K562 (cell line): ENCODE measurements around the gene CENPX. TPM values are rescaled to one million over a fixed set of nuclear protein-coding genes. Genes with fewer than 3 reads are reported as not detected.

Experiments used
- ARID3B ChIP-seq: fragments of 250-450 bp; sonication (Bioruptor Pico); IDR thresholded peaks from 2 replicates; pipeline ENCODE4 v1.4.0; 2020; ENCODE audit warnings: borderline replicate concordance
- C11orf30 ChIP-seq: fragments of 450-650 bp; IDR thresholded peaks from 2 replicates; pipeline ENCODE4 v1.6.1; 2016; ENCODE audit warnings: low read depth, mild to moderate bottlenecking
- ELF2 ChIP-seq: fragments of 250-450 bp; sonication (Bioruptor Pico); IDR thresholded peaks from 2 replicates; pipeline ENCODE4 v1.5.0; 2021; ENCODE audit warnings: mild to moderate bottlenecking
- HDAC6 ChIP-seq: IDR thresholded peaks from 2 replicates; pipeline ENCODE4 v1.6.1; 2012; ENCODE audit warnings: low read depth, mild to moderate bottlenecking, control low read depth, inconsistent platforms, low read length, moderate library complexity
- MAZ ChIP-seq, 2 experiments: fragments of 450-650 bp in 1 of 2; sonication (generic) in 1 of 2; formaldehyde crosslinking; IDR thresholded peaks in 1 of 2; conservative IDR thresholded peaks in 1 of 2; 2 replicates each; pipeline versions ENCODE4 v1.4.0 to v1.5.0; 2020; ENCODE audit warnings: mild to moderate bottlenecking in 1 of 2, missing genetic modification reagents in 1 of 2
- NR4A1 ChIP-seq, 2 experiments: fragments of 250-450 bp in 1 of 2; fragments of 450-650 bp in 1 of 2; sonication (Bioruptor Pico) in 1 of 2; IDR thresholded peaks; 2 replicates each; pipeline versions ENCODE4 v1.4.0 to v1.6.1; 2016 to 2020; ENCODE audit warnings: mild to moderate bottlenecking in 2 of 2, missing compliant biosample characterization in 1 of 2, missing genetic modification characterization in 1 of 2, moderate library complexity in 1 of 2
- RBM34 ChIP-seq: fragments of 200-400 bp; formaldehyde crosslinking; IDR thresholded peaks from 2 replicates; pipeline ENCODE4 v1.6.1; 2018; ENCODE audit warnings: low read length, borderline replicate concordance; ENCODE audit not compliant: insufficient read depth
- SLC30A9 ChIP-seq: fragments of 250-450 bp; sonication (Bioruptor Pico); IDR thresholded peaks from 2 replicates; pipeline ENCODE4 v1.8.0; 2022; ENCODE audit warnings: mild to moderate bottlenecking, moderate library complexity
- STAT5A ChIP-seq: IDR thresholded peaks from 2 replicates; pipeline ENCODE4 v1.6.1; 2012; ENCODE audit warnings: low read length, inconsistent platforms, borderline replicate concordance
- TCF15 ChIP-seq: fragments of 250-450 bp; sonication (Bioruptor Pico); IDR thresholded peaks from 2 replicates; pipeline ENCODE4 v1.8.0; 2022; ENCODE audit warnings: moderate library complexity, mild to moderate bottlenecking, inconsistent platforms
- TEAD1 ChIP-seq, 2 experiments: fragments of 450-650 bp in 1 of 2; sonication (generic) in 1 of 2; formaldehyde crosslinking; IDR thresholded peaks; 2 replicates each; pipeline versions ENCODE4 v1.4.0 to v1.8.0; 2020 to 2022; ENCODE audit warnings: mild to moderate bottlenecking in 2 of 2, missing genetic modification reagents in 1 of 2
- TEAD2 ChIP-seq: fragments of 450-650 bp; IDR thresholded peaks from 2 replicates; pipeline ENCODE4 v1.6.1; 2016; ENCODE audit warnings: missing genetic modification characterization, control low read depth, missing compliant biosample characterization
- TFAP4 ChIP-seq: sonication (generic); formaldehyde crosslinking; IDR thresholded peaks from 2 replicates; pipeline ENCODE4 v1.8.0; 2022; ENCODE audit warnings: missing genetic modification reagents, mild to moderate bottlenecking, moderate library complexity, borderline replicate concordance
- VEZF1 ChIP-seq: fragments of 200-800 bp; sonication (Bioruptor generic); IDR thresholded peaks from 2 replicates; pipeline ENCODE4 v1.6.1; 2017; ENCODE audit warnings: missing genetic modification characterization, missing compliant biosample characterization
- ZFP36 ChIP-seq: fragments of 150-350 bp; IDR thresholded peaks from 2 replicates; pipeline ENCODE4 v1.6.1; 2018; ENCODE audit warnings: low read length, low read depth; ENCODE audit not compliant: partially characterized antibody
- ZNF639 ChIP-seq, 2 experiments: fragments of 200-800 bp in 1 of 2; sonication (Bioruptor generic) in 1 of 2; sonication (generic) in 1 of 2; formaldehyde crosslinking in 1 of 2; IDR thresholded peaks in 1 of 2; conservative IDR thresholded peaks in 1 of 2; 2 replicates each; pipeline versions ENCODE4 v1.5.0 to v1.6.1; 2016 to 2020; ENCODE audit warnings: missing compliant biosample characterization in 1 of 2, missing genetic modification characterization in 1 of 2, missing genetic modification reagents in 1 of 2
- polyA plus RNA-seq, 8 experiments: library from polyadenylated mRNA; depleted of rRNA in 4 of 8; stranded (reverse) in 5 of 8; unstranded in 3 of 8; fragments of >200 nt; fragmentation: Nextera tagmentation in 2 of 8; fragmentation: Illumina TruSeq in 1 of 8; extraction: Ambion mirVana in 2 of 8; extraction: Trizol in 1 of 8; gene quantifications; 2 replicates each; pipeline versions ENCODE4 v1.2.1 to v1.2.3, GENCODE V29; 2011 to 2014; ENCODE audit warnings: inconsistent platforms in 1 of 8, missing spikeins in 1 of 8
- total RNA-seq, 7 experiments: library from RNA; depleted of rRNA in 6 of 7; stranded (reverse); fragments of >200 nt in 6 of 7; fragmentation: Illumina TruSeq in 2 of 7; extraction: Trizol in 2 of 7; gene quantifications; 2 replicates each; pipeline versions ENCODE4 v1.2.1 to v1.2.3, GENCODE V29; 2011 to 2021; ENCODE audit warnings: low replicate concordance in 1 of 7
- TF ChIP-seq, protein P1 (sequence below): fragments of 450-650 bp; formaldehyde crosslinking; IDR thresholded peaks from 2 replicates; pipeline ENCODE4 v1.4.0; 2020; ENCODE audit warnings: mild to moderate bottlenecking, moderate library complexity

Gene CENPX
- total and polyA plus RNA-seq, 9 of the 15 experiments (the other 6 are each of a cell fraction or from before 2014, with no cell fraction given), result 32.7 to 352 (median 127) TPM

DNA sequence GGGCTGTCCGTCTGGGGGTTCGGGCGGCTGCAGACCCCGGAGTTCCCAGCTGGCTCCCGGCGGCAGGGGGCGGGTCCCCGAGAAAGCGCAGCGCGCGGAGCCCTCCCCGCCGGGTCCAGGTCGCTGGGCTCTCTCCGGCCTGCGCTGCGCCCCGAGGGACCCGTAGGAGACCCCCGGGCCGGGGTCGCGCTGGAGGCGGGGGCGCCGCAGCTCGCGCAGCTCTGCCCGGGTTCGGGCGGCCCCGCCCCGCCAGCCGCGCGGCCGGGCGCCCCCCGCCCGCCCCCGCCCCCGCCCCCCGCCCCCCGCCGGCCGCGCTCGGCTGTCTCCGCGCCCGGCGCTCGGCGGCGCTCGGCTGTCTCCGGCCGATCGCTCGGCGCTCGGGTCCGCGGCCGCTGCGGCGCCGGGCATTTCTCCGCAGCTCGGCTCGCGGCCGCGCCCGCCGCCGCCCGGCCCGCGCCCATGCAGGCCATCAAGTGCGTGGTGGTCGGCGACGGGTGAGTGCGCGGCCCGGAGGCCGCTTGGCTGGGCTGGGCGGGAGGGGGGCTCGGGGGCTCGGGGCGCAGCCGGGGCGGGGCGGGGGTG lies 8.7 kb upstream of the CENPX start, which contains the start of gene RAC3 (continued):
- TF ChIP-seq HDAC6 (no peak), TEAD2 (tag) (no peak), VEZF1 (peak; percentile 86), RBM34 (no peak), TFAP4 (CRISPR knock-in tag) (peak; percentile 74; the same call in 1 of the 2 replicates), NR4A1 (CRISPR knock-in tag; IDR thresholded peaks at IDR 0.05) (no peak), NR4A1 (tag; IDR thresholded peaks at IDR 0.05) (no peak), ELF2 (no peak), C11orf30 (no peak), STAT5A (no peak), SLC30A9 (no peak), ZNF639 (CRISPR knock-in tag; conservative IDR thresholded peaks at IDR 0.05 in 1 of 2, IDR thresholded peaks at IDR 0.05 in 1 of 2) (no peak), TCF15 (CRISPR knock-in tag) (no peak), ARID3B (no peak), ZFP36 (no peak), TEAD1 (CRISPR knock-in tag; IDR thresholded peaks at IDR 0.05) (no peak; a peak in 1 of 4 replicates), MAZ (CRISPR knock-in tag; conservative IDR thresholded peaks at IDR 0.05 in 1 of 2, IDR thresholded peaks at IDR 0.05 in 1 of 2) (no peak)
- TF ChIP-seq, protein P1, sequence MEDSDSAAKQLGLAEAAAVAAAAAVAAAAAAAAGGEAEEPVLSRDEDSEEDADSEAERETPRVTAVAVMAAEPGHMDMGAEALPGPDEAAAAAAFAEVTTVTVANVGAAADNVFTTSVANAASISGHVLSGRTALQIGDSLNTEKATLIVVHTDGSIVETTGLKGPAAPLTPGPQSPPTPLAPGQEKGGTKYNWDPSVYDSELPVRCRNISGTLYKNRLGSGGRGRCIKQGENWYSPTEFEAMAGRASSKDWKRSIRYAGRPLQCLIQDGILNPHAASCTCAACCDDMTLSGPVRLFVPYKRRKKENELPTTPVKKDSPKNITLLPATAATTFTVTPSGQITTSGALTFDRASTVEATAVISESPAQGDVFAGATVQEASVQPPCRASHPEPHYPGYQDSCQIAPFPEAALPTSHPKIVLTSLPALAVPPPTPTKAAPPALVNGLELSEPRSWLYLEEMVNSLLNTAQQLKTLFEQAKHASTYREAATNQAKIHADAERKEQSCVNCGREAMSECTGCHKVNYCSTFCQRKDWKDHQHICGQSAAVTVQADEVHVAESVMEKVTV (CRISPR knock-in tag), result peak; percentile 46
